ENCODE results near the gene LITAFD.

- TF ChIP-seq CTCF (IDR thresholded peaks at IDR 0.05) (no peak), POLR2A (IDR thresholded peaks at IDR 0.05; ENCODE audit: low read depth) (no peak), POLR2AphosphoS5 (IDR thresholded peaks at IDR 0.05) (no peak), EP300 (IDR thresholded peaks at IDR 0.05) (no peak)
These were observed 28.5 kb upstream of the LITAFD start for GRCh38 chr16:8853611-8854010.

All from esophagus muscularis mucosa (tissue), 4 donors.